Testis (tissue), 5 donors: ENCODE measurements around the gene EPO. TPM values are rescaled to one million over a fixed set of nuclear protein-coding genes. Genes with fewer than 3 reads are reported as not detected.

ENCODE experiments used
- DNase-seq: peaks from one replicate; pipeline ENCODE4 v3.0.0-alpha.2; 2019
- H3K27ac ChIP-seq, 2 donors: fragments of 200-600 bp; sonication (generic); one replicate each; pipeline ENCODE4 v1.5.1; 2019
- H3K27me3 ChIP-seq: fragments of 200-600 bp; sonication (generic); one replicate; pipeline ENCODE4 v1.5.1; 2019
- H3K36me3 ChIP-seq: fragments of 200-600 bp; sonication (generic); one replicate; pipeline ENCODE4 v1.5.1; 2017; ENCODE audit warnings: low read depth; ENCODE audit errors: missing control alignments
- H3K4me1 ChIP-seq: fragments of 200-600 bp; sonication (generic); one replicate; pipeline ENCODE4 v1.5.1; 2019
- H3K4me3 ChIP-seq, 2 donors: fragments of 200-600 bp; sonication (generic); one replicate each; pipeline ENCODE4 v1.5.1; 2017 to 2019
- H3K9me3 ChIP-seq: fragments of 200-600 bp; sonication (generic); one replicate; pipeline ENCODE4 v1.5.1; 2017
- CTCF ChIP-seq, 3 experiments: fragments of 450-650 bp in 2 of 3; fragments of 200-600 bp in 1 of 3; sonication (generic) in 1 of 3; IDR thresholded peaks; one replicate each; pipeline ENCODE4 v1.5.1; 2016 to 2019; ENCODE audit warnings: antibody characterized with exemption in 3 of 3, mild to moderate bottlenecking in 2 of 3, moderate library complexity in 1 of 3
- POLR2A ChIP-seq: fragments of 450-650 bp; IDR thresholded peaks from one replicate; pipeline ENCODE4 v1.6.1; 2017; ENCODE audit warnings: antibody characterized with exemption, mild to moderate bottlenecking, moderate library complexity
- WGBS, 2 donors: methylation state at CpG; one replicate each; pipeline ENCODE4 v1.1.5; 2018; 5-methylcytosine and 5-hydroxymethylcytosine counted together
- intact Hi-C: fragments of 100-400 bp; cut with DNase I; formaldehyde crosslinking; loops from one replicate; pipeline ENCODE4 v1.15.1; 2023; ENCODE audit warnings: low total_unique reads
- long read RNA-seq, 2 donors: transcript quantifications; one replicate each; lab custom pipeline, GENCODE V29; 2026
- polyA plus RNA-seq: library from polyadenylated mRNA; stranded (reverse); fragments of 350-450 nt; fragmentation: Illumina TruSeq; extraction: RNeasy Lipid Tissue Mini Kit (QIAGEN cat#74804); gene quantifications from one replicate; pipeline ENCODE4 v1.2.3, GENCODE V29; 2014; ENCODE audit warnings: low read depth, low replicate concordance; ENCODE audit not compliant: insufficient read depth
- total RNA-seq, 2 donors: library from RNA; depleted of rRNA; stranded (reverse); fragments of >200 nt; gene quantifications; one replicate each; pipeline ENCODE4 v1.2.3, GENCODE V29; 2016

EPO gene
- under 1 TPM; 0.63 to 0.93 TPM for total RNA-seq
- 0.65 TPM for polyA plus RNA-seq
- long read RNA-seq, donor 1: 0 reads
- long read RNA-seq, donor 2: 0 reads

DNA sequence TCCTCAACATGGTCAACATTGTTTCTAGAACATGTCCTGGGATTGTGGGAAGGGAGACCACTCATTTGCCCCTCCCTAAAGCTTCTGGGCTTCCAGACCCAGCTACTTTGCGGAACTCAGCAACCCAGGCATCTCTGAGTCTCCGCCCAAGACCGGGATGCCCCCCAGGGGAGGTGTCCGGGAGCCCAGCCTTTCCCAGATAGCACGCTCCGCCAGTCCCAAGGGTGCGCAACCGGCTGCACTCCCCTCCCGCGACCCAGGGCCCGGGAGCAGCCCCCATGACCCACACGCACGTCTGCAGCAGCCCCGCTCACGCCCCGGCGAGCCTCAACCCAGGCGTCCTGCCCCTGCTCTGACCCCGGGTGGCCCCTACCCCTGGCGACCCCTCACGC, at the start of gene EPO:
Gene EPO, plus strand, starts transcription at position 190 of the 392 bp plus-strand sequence. CDS start 513 bp downstream, outside the sequence.
- Histone ChIP-seq H3K36me3 (no peaks in the 10 kb centered on the region), H3K4me1 (peaks cover 10% of the 10 kb centered on the region), H3K4me3 (peak within 1 kb of the TSS; percentile 18 to 47), H3K9me3 (no peaks in the 10 kb centered on the region), H3K27me3 (no peaks in the 10 kb centered on the region), H3K27ac (no peak within 1 kb of the TSS)
- TF ChIP-seq POLR2A (no peak), CTCF (IDR thresholded peaks at IDR 0.05) (no peak)
- WGBS, 2 donors: 2 to 3% methylated on average over 12 to 14 of the region's 21 CpGs
- intact Hi-C loops: no loop called here
- no peak for DNase-seq

DNA sequence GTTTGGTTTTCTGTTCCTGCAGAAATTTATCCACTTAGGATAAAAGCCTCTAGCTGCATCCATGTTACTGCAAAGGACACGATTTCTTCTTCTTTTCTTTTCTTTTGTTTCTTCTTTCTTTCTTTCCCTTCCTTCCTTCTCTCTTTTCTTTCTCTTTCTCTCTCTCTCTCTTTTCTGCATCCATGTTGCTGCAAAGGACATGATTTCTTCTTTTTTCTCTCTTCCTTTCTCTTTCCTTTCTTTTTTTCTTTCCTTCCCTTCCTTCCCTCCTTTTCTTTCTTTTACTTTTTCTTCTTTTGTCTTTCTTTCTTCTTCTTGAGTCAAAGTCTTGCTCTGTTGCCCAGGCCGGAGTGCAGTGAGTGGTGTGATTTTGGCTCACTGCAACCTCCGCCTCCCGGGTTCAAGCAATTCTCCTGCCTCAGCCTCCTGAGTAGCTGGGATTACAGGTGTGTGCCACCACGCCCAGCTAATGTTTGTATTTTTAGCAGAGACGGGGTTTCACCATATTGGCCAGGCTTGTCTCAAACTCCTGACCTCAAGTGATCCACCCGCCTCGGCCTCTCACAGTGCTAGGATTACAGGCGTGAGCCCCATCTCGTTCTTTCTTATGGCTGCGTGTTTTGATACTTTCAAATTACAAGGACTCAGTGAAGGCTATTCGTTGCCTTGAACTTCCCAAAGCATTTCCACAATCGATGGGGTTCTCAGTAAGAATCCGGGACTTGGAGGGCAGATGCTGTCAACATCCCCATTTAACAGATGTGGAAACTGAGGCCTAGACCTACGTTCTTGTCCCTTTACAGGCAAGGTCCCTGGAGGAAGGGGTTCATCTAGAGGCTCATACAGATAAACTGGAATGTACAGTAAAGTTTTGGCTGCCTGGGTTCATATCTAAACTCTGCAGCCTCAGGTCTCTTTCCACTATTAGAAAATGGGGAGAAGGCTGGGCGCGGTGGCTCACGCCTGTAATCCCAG, 48.6 kb upstream of the EPO start:
- TF ChIP-seq CTCF (IDR thresholded peaks at IDR 0.05): no peak
- no peak for TF ChIP-seq POLR2A
- Histone ChIP-seq H3K36me3 (no peaks in the 10 kb centered on the region), H3K27me3 (no peaks in the 10 kb centered on the region), H3K4me3 (no peak overlapping the region), H3K9me3 (no peaks in the 10 kb centered on the region), H3K27ac (no peak overlapping the region), H3K4me1 (peaks cover 6% of the 10 kb centered on the region)
- DNase-seq: no peak
- WGBS, 2 donors: 75 to 83% methylated on average over 18 of the region's 18 CpGs
- intact Hi-C loops: no loop called here

DNA sequence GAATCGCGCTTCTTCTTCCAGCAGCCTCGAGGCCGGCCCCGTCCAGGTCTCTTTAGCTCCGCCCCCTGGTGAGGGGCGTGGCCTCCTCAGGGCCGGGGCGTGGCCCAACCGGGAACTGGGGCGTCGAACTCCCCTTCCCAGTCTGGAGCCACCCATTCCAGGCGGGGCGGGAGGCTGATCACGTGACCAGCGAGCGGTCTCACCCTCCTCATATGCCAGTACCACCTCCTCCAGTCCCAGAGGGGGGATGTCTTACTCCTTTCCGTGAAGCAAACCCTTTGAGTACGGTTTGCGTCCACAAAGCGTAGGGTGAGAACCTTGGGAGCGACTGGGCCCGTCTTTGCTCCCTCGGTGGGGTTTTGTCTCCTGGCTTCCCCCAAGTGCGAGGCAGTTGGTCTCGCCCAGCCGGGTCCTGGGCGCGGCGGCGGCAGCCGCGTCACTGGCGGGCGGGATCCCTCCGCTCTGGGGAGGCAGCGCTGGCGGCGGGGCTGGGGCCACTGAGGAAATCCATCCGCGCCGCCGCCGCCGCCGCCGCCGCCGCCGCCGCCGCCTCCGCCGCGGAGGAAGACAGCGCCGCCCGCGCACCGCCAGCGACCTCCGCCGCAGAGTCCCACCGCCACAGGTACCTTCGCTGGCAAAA, 46.8 kb upstream of the EPO start, which contains the start of gene GNB2:
Gene GNB2, plus strand, starts transcription at position 439 of the 640 bp plus-strand sequence. CDS start 2,526 bp downstream, outside the sequence.
- peak in 2 of 3 experiments; percentile 12 to 38 for TF ChIP-seq CTCF (IDR thresholded peaks at IDR 0.05)
- no peak for TF ChIP-seq POLR2A
- intact Hi-C loops: no loop called here
- Histone ChIP-seq H3K36me3 (no peaks in the 10 kb centered on the region), H3K4me1 (peaks cover 6% of the 10 kb centered on the region), H3K27ac (peak within 1 kb of the TSS; percentile 98), H3K4me3 (peak within 1 kb of the TSS; percentile 96 to 99), H3K9me3 (no peaks in the 10 kb centered on the region), H3K27me3 (no peaks in the 10 kb centered on the region)
- peak; percentile 99 for DNase-seq
- 0 to 1% methylated on average over 9 to 55 of the region's 65 CpGs for WGBS, 2 donors

DNA sequence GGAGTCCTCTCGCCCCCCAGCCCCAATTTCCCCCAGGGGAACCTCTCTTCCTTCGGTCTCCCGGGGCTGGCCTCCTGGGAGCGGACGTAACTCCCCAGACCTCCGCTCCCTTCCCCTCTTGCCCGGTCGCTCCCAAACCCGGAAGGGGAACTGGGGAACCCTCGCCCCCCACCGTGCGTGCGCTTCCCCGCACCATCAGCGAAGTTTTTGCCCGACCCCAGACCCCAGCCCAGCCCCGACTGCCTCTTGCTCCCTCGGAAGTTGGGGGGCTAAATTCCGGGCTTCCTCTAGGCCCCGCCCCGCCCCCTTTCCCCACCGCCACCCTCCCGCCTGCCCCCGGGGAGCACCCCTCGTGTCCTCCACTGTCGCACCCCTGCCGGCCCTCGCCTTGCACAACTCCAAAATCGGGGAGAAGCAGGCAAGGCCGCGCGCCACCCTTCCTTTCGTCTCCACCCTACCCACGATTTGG, 46.3 kb upstream of the EPO start:
- peak; percentile 67 for DNase-seq

More for the DNA sequence above, 46.3 kb upstream of the EPO start:
- Histone ChIP-seq H3K27ac (peak overlapping the region; percentile 98), H3K27me3 (no peaks in the 10 kb centered on the region), H3K9me3 (no peaks in the 10 kb centered on the region), H3K4me3 (peak overlapping the region; percentile 96 to 99), H3K4me1 (peaks cover 7% of the 10 kb centered on the region), H3K36me3 (no peaks in the 10 kb centered on the region)
- intact Hi-C loops: no loop called here
- 0 to 1% methylated on average over 22 to 34 of the region's 34 CpGs for WGBS, 2 donors
- TF ChIP-seq CTCF (IDR thresholded peaks at IDR 0.05) (no peak), POLR2A (no peak)
